DOHH2 (cell line): ENCODE results near the gene FRMD4B.

Source experiments
- CTCF ChIP-seq: fragments of 200-600 bp; sonication (generic); IDR thresholded peaks from one replicate; pipeline ENCODE4 v1.5.1; 2014; ENCODE audit warnings: antibody characterized with exemption, mild to moderate bottlenecking, low read depth, low read length; ENCODE audit not compliant: poor library complexity, severe bottlenecking
- EZH2phosphoT487 ChIP-seq: fragments of 200-600 bp; sonication (generic); IDR thresholded peaks from 2 replicates; pipeline ENCODE4 v1.6.1; 2017; ENCODE audit warnings: borderline replicate concordance, mild to moderate bottlenecking, antibody characterized with exemption, low read length, moderate library complexity, mixed read lengths

GRCh38 chr3:69378112-69378802 is 7.6 kb downstream of the FRMD4B start:
- no peak for TF ChIP-seq CTCF
- TF ChIP-seq EZH2phosphoT487 = no peak
